GM19463 (cell line): ENCODE results near the gene URB2.
A peak's percentile ranks its signal among the peaks of the same experiment; 100 is the strongest.
"Not testable (repeated sequence)": the region's sequence is repeated elsewhere in the genome, so short reads cannot be mapped to it uniquely, and the experiment has no call there.

ENCODE experiments used
- ATAC-seq: cut with Tn5 transposase; IDR thresholded peaks from one replicate; pipeline ENCODE4 v1.9.1; 2021; ENCODE audit warnings: mild to moderate bottlenecking, moderate library complexity; ENCODE audit not compliant: unreplicated experiment

Gene URB2

GRCh38 chr1:229689904-229690303, 63.9 kb downstream of the URB2 start:
- no peak for ATAC-seq

- ATAC-seq, result no peak
These were observed 64.6 kb downstream of the URB2 start for GRCh38 chr1:229690662-229691061.

DNA sequence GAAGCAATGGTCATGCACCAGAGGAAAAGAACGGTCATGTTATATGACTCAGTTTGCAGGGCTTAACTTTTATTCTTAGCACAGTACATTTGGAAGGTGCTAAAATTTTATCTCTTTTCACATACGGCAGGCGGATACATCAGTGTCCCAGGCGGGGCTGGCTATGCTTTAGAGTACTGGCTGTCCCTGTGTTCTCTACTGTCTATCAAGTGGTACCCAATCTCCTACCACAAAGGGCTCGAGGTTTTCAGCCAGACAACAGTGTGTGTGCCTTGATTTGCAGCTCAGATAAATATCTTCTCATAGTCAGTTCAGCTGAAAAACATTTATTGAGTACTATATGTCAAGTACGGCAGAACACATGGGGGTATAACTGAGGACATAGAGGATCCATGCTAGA, 65.3 kb downstream of the URB2 start:
- ATAC-seq, result no peak

DNA sequence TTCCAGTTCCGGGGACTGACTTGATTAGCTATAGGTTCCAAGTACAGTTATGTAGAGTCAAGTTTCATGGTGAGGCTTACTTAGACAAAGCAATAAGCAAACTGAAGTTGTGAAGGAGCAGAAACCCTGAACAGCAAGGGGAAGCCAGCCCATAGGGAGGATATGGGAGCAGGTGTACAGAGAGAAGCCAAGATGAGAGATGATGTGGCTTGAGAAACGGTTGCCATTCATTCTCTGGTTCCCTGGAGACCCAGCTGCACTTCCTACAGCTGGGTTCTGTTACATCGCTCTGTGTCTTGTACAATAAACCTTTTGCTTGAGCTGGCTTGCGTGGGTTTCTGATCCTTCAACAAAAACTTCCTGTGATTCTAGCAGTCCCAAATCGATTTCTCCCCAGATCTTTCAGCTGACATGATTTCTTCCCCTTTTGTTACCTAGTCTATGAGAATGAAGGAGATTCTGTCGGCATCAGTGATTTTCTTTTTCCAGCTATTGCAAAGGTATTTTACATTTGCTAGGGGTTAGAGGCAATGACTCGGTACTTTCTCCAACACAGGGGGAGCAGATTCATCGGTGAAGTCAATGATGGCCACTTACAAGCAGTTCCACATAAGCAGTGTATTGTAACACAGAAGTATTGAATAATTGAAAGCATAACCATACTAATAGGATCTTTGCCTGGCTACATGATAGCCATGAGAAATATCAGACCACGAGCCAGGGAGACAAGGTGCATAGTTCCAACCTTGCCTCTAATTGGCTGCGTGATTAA, 67.3 kb downstream of the URB2 start:
- peak; percentile 47 for ATAC-seq

DNA sequence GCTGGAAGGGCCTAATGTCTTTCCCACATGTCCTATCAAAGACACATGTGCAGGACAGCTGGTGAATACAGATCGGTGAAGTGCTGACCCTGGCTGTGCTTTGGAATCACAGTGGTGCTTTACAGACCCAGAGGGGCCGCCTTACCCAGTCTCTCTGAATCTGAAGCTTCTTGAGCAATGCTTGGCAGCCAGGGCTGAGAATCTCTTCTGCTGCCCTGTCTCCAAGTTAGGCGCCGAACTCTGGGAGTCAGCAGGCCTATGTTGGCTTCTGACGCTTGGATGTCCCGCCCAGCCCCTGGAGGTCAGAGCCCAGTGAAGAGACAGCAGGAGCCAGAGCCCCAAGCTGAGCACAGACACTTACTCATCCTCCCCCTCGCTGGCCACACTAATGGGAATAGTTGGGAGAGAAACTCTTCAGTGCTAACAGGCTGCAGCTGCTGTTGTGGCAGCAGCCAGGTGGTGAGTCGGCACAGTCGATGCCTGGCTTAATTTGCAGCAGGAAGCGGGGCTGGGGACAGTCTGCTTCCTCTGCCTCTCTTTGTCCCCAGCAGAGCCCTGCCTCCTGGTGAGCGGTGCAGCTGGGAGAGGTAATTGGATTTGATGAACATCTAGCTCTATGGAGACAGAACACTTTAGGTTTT, 68.1 kb downstream of the URB2 start:
- ATAC-seq, result no peak

GRCh38 chr1:229696385-229696784, 70.3 kb downstream of the URB2 start:
- ATAC-seq, result peak; percentile 44

DNA sequence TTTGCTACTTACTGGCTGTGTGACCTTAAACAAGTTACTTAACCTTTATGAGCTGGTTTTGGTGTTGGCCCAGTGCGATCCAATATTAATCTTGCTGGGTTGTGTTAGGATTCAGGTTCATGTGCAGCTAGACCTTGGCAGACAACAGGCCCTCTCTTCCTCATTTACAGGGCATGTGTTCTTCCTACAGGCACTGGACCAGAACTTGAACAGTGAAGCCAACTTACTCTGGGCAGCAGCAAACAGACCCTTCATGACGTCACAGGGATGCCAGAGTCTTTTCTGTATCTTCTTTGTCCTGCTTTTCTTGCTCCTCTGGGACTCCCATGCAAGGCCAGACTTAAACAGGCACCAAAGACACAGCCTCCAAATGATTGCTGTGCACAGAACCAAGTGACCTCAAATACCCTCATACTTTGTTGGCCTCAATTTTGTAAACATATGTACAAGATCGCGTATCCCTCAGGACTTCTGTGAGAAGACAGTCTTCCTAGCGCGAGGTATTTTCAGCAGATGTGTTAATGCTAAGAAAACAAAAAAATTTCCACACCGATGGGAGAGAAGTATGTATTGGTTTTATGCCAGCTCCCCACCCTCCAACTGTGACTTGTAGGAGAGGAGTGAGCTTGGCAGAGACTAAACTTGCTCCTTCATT, 73.7 kb downstream of the URB2 start:
- ATAC-seq, result no peak

- no peak for ATAC-seq
These were observed 78.1 kb downstream of the URB2 start for GRCh38 chr1:229704157-229704556.

DNA sequence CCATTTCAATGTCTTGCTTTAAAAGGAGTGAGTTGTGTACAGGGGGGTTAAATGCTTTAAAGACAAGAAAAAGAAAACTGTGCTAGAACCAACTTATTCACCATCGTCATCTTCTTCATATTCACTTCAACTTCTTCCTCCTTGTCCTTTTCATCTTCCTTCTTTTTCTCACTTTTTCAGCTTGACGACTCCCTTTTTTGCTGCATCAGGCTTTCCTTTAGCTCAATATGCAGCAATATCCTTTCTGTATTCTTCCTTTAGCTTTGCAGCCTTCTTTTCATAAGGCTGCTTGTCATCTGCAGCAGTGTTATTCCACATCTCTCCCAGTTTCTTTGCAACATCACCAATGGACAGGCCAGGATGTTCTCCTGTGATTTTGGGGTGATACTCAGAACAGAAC, 79.1 kb downstream of the URB2 start:
- not testable (repeated sequence) for ATAC-seq

GRCh38 chr1:229707127-229707526, 81.1 kb downstream of the URB2 start:
- not testable (repeated sequence) for ATAC-seq

DNA sequence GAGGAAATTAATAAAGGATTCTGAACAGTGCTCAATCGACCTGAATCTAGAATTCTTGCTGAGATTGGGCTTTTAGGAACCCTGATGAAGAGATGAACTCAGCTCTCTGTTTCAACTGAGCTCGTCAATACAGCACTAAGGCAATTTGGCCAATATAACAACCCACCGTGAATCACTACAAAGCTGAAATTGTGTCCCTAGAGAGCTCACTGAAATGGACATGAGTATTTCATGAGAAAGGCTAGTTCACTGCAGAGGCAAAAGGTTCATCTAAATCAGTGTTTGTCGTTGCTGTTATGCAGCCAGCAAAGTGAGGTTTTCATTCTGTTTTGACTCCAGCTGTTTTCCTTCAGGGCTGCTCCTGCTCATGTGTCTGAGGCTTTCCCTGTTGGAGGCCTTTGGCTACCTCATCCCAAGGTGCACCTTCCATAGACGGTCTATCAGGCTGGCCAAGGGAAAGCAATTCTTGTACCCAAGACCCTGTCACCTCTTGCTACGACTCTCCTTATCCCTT, 83.5 kb downstream of the URB2 start:
- no peak for ATAC-seq
